SW 1271 (cell line): ENCODE measurements around the gene MGST2.
A peak's percentile ranks its signal among the peaks of the same experiment; 100 is the strongest.
"Not testable (repeated sequence)": the region's sequence is repeated elsewhere in the genome, so short reads cannot be mapped to it uniquely, and the experiment has no call there.

Experiments
- DNase-seq, 2 experiments: peaks; one replicate each; lab custom pipeline; 2025; lab: John Stamatoyannopoulos, UW

Gene MGST2

DNA sequence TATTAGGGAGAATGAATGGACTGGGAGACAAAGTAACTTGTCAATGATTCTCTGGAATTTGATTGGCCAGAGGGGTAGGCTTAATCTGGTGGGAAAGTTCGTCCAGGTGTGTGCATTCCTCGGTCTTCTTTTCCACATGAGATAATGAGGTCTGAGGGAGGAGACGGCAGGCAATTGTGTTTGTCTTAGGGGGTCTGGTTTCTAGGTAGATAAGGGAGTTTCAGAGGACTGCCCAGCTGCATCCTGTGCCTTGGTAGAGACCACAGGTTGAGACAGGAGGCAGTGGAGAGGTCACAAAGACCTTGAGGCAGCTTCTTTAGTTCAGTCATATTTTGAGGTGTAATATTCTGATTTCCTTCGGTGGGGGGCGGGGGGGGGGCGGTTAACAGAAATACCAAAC is 4.3 kb downstream of the MGST2 start:
- no peak for DNase-seq

DNA sequence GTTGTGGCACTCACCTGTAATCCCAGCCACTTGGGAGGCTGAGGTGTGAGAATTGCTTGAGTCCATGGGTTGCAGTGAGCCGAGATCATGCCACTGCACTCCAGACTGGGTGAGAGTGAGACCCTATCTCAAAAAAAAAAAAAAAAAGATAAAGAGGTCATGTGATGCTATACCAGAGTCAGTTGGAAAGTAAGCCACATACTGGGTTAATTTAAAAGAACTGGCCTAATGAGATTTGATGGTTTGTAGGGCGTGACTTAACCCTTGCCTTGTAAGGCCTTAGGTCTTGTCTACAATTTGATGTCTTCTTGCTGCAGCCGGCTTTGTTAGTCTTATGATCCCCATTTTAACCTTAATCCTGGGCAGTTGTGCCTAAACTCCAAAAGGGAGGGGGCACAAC is 5.2 kb downstream of the MGST2 start:
- no peak for DNase-seq

DNA sequence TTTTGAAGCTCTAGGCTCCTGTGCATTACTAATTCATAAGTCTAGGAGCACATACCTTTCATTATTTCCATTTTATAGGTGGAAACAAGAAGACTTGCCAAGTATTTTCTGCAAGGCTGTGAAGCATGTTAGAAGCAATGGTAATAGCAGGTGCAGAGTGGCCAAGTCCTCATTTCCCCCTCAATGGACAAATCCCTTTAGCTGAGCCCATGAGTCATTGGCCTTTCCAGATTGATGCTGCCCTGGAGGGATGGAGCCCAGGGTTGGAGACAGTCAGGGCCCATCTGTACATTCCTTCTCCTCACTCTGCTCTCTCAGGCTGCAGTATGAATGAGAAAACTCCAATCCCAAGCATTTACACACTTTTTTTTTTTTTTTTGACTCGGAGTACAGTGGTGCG is 6.6 kb downstream of the MGST2 start:
- DNase-seq: no peak

DNA sequence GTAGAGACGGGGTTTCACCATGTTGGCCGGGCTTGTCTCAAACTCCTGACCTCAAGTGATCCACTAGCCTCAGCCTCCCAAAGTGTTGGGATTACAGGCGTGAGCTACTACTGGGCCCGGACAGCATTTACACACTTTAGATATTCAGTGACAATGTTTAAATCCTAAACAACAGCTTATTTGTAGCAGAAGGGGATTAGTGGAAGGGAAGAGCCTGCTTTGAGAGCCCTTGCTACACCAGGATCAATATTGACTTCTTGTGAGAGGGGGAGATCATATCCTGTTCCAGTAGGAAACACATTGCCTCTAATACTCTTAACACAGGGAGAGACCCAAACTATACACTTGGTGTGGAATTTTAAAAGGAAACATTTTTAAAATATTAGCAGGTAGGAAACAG is 7.1 kb downstream of the MGST2 start:
- DNase-seq: no peak

DNA sequence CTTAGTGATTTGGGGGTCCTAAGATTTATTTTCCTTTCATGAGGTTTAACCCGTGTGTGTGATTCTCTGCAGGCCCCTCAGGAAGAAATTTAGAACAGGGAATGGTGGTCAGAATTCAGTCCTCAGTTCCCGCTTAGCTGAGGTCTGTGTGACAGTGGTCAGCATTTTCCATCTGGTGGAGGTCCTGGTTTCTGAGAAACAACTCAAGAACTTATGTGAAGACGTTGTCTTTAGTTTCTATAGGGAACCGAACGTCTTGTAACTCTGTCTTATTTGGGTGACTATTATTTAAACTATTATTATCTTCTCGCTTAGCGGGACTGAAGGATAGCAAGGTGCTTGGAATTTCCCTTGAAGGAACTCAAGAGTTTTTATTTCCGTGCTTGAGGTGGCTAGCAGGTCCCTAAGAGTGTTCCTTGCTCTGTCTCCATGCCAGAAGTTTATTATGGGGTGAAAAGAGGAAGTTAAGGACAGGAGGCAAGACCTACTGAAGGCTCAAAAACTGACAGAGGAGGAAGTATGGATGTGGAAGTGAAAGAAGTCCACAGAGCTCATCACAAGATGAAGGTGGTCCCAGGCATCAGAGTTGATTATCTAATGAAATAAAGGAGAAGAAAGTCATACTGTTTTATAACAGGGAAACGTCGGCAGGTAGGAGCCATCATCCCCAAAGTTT is 9.4 kb downstream of the MGST2 start:
- no peak for DNase-seq

DNA sequence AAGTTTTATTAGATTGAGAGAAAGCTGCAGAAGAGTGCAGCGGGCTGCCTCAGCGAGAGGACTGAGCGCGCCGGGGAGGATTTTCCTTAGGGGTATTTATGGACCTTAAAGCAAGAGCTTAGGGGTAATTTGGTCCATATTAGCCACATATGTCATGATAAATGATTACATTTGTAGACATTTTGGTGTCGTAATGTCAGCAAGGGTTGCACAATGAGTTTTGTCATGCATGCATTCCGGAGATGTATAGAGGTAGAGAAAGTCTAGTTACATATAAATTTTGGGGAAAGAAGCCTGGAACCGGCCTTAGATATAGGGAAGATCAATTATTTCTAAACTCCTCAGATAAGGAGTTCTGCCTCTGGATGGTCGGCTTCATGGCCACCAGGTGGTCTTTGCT is 10.0 kb downstream of the MGST2 start:
- DNase-seq: no peak

DNA sequence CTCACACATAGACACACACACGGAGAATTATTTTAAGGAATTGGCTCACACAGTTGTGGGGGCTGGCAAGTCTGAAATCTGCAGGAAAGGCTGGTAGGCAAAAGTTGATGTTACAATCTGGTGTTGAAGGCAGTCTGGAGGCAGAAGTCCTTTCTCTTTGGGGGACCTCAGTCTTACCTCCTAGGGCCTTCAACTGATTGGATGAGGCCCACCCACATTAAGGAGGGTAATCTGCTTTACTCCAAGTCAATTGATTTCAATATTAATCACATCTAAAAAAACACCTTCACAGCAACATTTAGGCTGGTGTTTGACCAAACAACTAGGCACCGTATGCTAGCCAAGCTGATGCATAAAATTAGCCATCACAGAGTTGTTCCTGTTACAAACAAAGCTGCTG is 10.7 kb downstream of the MGST2 start:
- DNase-seq: no peak

DNA sequence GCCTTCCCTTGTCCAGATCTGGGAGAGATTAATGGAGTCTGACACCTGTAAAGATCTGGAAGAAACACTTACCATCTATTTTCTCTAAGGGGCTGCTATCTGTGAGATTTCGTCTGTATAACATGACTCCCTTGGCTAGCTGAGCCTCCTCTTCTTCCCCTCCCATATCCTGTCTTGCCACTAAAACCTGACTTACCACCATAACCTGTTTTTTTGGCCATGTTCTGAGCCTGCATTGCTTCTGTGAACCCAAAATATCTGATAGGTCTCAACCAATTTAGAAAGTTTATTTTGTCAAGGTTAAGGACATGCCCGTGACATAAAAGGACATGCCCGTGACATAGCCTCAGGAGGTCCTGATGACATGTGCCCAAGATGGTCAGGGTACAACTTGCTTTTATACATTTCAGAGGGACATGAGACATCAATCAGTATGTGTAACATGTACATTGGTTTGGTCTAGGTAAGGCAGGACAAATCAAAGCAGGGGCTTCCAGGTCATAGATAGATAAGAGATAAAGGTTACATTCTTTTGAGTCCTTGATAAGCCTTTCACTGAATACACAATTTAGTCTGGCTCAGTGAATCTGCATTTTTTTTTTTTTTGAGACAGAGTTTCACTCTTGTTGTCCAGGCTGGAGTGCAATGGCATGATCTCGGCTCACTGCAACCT is 11.4 kb downstream of the MGST2 start:
- DNase-seq: no peak

DNA sequence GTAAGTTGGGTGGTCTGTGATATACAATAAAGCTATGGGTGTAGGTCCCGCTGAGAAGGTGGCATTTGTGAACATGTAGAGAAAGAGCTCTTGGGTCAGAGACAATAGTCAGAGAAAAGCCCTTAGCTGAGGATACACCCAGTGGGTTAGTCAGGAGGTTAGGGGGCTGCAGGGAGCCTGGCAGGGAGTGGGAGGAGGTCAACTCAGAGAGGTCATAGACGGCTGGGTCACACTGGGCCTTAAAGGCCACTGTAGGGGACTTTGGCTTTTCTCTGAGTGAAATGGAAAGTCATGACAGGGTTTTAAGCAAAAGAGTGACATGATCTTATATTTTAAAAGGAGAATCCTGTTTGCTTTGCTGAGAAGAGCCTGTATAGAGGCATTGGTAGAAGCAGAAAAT is 16.7 kb downstream of the MGST2 start:
- no peak for DNase-seq

DNA sequence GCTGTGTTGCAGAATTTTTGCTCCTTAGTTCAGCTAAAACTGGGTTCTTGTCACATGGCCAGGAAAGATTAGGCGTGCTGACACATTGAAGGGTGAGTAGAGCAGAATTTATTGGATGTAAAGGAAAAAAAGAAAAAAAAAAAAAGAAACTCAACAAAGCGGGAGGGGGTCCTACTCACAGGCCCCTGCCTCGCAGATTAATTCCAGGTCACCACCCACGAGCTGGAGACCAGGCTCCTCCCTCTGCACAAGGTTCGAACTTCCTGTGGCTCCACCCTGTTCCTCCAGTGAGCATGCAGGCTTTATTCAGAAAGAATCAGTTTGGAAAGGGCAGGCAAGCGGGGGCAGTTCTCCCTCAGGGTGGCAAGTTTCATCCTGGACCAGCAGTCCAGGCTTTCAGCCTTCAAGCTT is 17.1 kb downstream of the MGST2 start:
- no peak for DNase-seq

DNA sequence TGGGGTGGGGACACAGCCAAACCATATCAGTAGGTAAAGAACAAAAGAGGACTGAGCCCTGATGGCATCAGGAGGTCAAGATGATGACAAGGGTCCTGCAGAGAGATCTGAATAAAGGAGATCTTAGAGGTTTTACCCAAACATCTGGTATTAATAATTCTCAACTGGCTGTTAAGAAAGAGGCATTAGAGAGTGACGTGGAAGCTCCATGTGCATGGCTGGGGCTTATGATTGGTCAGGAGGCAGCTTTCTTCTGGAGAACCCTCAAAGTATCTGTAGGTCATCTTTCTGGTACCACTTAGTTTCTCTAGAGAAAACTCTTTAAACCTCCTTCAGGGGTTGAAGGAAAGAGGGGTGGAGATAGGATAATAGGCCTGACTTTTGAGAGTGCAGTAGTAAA is 18.7 kb downstream of the MGST2 start:
- DNase-seq: no peak

DNA sequence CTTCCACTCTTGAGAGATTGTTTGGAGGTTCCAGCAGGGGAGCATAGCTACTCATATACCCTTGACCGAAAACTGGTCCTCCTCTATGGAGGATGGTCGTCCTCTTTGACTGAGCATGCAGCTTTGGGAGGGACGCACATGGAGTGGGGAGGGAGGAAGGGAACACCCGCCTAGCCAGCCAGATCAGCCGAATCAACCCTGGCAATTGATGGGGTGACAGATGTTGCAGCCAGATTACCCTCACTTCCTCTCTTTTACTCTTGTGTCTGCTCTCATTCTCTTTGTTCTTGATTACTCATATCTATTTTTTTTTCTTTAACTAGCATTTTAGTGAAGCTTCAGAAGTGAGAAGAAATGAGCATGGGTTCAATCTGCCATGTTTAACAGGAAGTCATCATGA is 19.6 kb downstream of the MGST2 start:
- DNase-seq: no peak

DNA sequence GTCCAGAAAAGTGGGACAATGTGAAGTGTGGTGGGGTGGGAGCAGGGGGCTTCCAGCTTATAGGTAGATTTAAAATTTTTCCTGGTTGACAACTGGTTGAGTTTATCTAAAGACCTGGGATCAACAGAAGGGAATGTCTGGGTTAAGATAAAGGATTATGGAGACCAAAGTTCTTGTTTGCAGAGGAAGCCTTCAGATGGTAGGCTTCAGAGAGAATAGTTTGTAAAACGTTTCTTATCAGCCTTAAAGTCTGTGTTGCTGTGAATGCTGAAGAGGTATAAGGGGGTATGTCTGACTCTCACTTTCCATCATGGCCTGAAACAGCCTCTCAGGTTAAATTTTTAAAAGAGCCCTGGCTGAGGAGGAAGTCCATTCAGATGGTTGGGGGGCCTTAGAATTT is 20.5 kb downstream of the MGST2 start:
- DNase-seq: no peak

DNA sequence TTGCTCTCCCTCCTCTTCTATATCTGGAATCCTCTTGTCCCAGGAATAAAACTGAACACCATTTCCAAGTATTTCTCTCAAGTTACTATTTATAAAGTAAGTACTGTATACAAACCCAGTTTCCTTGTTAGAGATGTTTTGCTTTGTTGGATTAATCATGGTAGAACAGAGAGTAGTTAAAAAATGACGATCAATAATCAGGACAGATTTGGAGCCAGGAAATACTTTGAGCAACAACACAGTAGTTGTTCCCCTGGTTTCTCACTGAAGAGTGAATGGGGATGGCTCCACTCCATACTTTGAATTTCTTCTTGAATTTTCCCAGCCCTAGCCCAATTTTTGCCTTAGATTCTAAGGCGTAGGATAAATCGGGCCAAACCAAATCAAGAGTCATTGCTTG is 21.4 kb downstream of the MGST2 start:
- no peak for DNase-seq

DNA sequence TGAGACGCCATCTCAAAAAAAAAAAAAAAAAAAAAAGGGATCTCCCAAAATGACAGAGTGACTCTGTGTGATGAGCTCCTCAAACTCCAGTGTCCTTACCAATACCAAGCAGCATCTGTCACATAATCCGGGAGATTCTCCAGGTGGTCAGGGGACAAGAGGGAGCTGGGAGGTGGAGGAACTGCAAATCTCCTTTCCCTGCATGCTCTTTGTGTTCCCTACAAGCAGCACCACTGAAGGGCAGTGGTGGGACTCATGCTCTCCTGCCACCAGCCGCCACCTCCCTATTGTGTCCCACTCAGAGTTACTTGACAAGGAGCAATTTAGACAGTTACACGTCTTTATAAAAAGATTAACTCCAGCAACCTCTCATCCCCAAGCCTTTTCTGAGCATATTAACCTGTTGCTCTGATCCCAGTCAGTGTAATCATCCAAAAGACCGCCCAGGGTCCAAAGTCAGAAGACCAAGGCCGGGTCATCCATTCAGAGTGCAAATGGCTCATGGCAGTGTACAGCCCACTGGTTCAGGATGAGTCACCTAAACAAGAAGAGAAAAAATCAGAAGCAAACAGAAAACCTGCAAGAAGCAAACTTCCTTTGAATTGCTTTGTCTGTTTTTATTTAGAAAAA is 23.6 kb downstream of the MGST2 start:
- DNase-seq: no peak

DNA sequence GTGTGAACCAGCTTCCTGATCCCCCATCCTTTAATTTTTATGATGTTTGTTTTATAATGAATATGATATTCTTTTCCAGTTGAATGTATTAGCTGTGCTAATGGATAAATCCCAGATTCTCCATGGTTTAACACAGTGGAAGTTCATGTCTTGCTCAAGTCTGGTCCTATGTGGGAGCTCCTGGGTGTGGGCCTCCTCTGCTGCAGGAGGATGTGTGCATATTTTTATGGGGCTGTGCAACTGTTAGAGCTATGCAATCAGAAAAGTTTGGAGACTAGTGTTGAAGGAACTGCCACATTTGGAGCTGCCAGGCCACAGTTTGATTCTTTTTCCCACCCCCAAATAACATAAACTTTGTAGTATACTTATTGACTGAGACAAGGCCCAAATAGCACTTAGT is 24.8 kb downstream of the MGST2 start:
- no peak for DNase-seq

DNA sequence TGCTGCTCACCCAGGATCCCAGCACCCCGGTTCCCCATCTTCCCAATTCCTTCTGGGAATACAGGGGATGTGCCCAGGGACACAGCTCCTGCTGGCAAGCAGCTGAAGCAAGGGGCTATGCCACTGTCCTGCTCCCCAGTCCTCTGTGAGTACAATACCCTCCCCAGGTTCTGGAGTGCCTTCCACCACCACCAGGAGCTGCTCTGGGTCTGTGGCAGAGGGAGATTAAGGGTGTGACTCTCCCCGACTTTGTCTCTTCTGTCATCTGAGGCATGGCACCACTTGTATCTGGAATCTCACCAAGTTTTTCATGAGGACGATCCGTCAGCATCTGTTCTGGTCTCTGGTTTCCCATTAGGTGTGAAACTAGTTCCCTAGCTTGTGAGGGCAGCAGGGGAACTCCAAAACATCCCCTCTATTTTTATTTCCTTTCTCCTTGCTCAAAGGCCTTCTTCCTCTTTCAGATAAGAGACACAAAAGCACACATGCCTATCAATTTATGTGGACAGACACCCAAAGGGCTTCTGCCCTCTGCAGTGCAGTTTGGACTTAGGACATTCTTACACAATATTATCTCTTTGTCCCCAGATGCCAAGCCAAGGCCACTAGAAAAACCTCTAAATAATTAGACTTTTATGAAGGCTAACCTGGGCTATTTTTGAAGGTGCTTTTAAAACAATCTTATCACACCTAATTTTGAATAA is 26.8 kb downstream of the MGST2 start:
- peak in 1 of 2 experiments; percentile 5 for DNase-seq

DNA sequence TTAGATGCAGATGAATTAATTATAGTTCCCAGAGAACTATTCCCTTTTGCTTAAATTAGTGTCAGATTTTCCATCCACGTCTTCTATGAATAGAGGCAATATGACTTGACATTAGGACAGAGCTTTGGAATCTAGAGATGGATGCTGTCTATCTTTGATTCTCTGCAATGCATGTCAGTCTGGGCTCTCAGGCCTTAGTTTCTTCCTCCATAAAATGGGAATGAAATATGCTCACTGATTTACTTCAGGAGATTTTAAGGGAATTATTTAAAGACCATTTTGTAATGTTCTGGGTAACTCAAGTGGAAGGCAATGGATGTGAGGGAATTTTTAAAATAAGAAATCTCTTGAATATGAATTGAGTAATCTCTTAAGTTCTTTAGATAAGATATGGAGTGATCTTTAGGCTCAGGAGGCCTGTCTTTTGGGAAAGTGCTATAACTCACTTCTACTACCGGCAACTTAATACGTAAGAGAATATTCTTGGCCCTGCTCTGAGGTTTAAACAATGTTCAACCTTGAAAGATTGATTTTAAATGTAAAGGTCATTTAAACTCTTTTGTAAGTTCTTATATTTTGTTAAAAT is 29.0 kb downstream of the MGST2 start:
- DNase-seq: no peak

DNA sequence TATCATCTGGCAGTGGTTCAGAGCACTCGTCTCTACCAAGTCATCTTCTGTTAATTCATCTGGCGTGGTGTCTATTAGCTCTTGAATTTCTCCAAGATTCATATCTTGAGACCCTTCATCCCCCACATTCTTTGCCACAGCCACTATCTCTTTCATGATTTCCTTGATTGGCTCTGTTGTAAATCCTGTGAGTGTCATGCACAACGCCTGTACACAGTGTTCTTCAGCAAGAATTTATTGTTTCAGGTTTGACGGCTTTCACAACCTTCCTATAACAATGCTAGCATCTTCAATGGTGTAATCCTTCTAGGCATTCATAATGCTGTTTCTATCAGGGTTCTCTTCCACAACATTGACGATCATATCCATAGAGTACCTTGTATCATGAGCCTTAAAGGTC is 30.9 kb downstream of the MGST2 start:
- no peak for DNase-seq

DNA sequence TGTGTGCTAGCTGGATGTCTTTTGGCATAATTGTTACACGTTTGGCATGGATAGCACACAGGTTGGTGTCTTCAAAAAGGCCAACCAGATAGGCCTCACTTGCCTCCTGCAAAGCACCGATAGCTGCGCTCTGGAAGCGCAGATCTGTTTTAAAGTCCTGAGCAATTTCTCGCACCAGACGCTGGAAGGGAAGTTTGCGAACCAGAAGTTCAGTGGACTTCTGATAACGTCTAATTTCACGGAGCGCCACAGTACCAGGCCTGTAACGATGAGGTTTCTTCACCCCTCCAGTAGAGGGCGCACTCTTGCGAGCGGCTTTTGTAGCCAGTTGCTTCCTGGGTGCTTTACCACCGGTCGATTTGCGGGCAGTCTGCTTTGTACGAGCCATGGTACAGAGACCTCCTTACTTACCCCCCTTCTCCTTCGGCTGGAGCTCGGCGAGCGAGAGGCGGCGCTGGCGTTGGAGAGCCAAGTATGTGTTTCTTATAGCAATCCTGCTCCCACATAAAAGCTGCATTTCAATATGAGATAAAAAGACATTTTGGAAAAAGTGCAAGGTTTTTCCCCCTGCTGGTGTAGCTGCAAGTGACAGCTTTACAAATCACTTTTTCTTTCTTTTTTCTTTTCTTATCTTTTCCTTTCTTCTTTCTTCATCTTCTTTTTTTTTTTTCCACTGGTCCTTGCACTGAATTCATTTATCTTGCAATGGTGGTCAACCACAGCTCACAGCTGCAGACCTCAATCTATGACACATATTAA is 32.7 kb downstream of the MGST2 start:
- DNase-seq: not testable (repeated sequence)

DNA sequence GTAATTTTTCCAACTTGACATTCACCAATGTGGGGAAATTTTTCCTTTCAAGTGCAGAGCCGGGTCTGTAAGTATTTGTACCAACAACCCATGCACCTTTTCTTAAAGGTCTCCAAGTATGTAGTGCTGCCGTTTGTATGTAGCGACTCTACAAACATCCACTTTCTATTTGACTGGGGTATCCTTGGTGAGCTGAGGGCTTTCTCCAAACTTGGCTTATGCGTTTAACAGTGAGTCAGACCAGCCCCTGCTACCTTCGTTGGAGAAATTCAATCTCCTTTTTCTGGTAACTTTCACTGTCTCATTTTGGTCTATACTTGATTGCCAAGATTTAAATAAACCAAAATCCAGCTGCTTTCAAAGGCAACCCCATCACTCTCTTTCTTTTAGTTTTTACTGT is 34.9 kb downstream of the MGST2 start:
- no peak for DNase-seq
